ENCODE results near the gene MSL1.
A peak's percentile ranks its signal among the peaks of the same experiment; 100 is the strongest.

MSL1 gene

DNA sequence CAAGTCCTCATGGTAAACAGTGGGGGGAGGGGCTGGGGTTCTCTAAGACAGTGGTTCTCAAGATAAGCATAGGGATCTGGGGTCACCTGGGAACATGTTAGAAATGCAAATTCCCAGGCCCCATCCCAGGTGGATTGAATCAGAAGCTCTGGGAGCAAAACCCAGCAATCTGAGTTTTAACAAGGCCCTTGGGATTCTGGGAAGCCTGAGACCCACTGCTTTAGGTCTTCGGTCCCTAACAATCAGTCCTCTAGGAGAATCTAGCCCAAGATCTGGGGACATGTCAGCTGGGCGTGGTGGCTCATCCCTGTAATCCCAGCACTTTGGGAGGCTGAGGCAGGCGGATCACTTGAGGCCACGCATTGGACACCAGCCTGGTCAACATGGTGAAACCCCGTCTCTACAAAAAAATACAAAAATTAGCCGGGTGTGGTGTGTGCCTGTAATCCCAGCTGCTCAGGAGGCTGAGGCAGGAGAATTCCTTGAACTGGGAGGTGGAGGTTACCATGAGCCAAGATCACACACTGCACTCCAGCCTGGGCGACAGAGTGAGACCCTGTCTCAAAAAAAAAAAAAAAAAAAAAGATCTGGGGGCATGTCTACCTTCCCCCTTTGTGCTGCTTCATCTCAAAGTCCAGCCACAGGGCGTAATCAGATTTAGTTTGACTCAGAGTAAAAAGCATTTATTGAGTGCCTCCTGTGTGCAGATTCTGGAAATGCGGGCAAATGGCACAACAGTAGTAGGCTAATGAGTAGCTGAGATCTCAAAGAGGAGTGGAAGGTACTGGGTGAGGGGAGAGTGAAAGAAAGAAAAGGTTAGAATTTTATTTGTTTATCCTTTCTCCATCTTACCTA is 12.6 kb upstream of the MSL1 start:
- no peak overlapping the region for H3K4me3 ChIP-seq (ENCODE audit: low read length in 2 of 2)
- H3K9ac ChIP-seq (ENCODE audit: low read length in 2 of 2): peak overlapping the region; percentile 13 to 50
- peak overlapping the region; percentile 97 for H3K27ac ChIP-seq (ENCODE audit: low read length)
- H3K9me3 ChIP-seq (ENCODE audit: control insufficient read depth in 2 of 2, low read length in 2 of 2): no peaks in the 10 kb centered on the region
- no peaks in the 10 kb centered on the region for H3K36me3 ChIP-seq (ENCODE audit: control insufficient read depth in 2 of 2, insufficient read depth in 2 of 2, low read length in 2 of 2)
- no peaks in the 10 kb centered on the region for H3K27me3 ChIP-seq (ENCODE audit: control insufficient read depth in 1 of 2, insufficient read depth in 2 of 2, low read length in 2 of 2)
- H3K4me1 ChIP-seq (ENCODE audit: control insufficient read depth, insufficient read depth, low read length): peaks cover 99% of the 10 kb centered on the region

DNA sequence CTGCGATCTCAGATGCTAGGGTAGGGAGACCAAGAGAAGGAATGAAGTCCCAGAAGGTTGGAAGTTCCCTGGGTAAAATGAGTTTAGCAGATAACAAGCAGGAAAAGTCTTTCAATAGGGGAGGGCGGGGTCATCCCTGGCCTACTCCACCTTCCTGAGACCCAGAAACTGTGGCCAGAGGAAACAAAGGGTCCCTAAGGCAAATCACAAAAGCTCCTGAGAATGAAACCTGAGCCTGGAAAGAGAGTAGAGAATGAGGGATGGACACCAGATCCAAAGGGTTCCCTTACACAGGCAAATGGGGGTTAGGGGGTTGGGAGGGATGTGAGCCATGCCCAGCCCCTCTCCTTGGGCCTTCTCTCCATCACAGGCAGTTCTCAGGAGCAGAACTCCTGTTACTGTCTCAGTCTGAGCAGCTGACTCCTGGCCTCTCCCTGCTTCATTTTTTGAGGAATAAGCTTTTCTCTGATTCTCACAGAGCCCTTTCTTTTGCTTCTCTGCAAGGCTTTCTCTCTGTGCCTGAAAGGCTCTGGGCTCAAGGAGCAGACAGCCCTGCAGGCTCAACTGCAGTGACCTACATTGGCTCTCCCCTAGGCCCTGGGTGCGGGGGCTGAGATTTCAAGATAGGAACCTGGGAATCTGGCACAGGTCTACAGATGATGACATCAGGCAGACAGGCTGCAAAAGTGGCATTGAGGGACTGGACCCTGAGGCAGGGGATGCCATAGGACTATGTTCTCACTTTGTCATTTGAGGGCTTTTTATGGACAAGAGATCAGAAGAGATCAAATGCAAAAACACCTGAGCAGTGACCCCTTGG is 11.5 kb upstream of the MSL1 start:
- Histone ChIP-seq H3K9ac (ENCODE audit: low read length in 2 of 2) (peak overlapping the region; percentile 36 to 59), H3K4me1 (ENCODE audit: control insufficient read depth, insufficient read depth, low read length) (peaks cover 89% of the 10 kb centered on the region), H3K36me3 (ENCODE audit: control insufficient read depth in 2 of 2, insufficient read depth in 2 of 2, low read length in 2 of 2) (no peaks in the 10 kb centered on the region), H3K9me3 (ENCODE audit: control insufficient read depth in 2 of 2, low read length in 2 of 2) (no peaks in the 10 kb centered on the region), H3K4me3 (ENCODE audit: low read length in 2 of 2) (peak overlapping the region in 1 of 2 donors; percentile 55), H3K27me3 (ENCODE audit: control insufficient read depth in 1 of 2, insufficient read depth in 2 of 2, low read length in 2 of 2) (no peaks in the 10 kb centered on the region), H3K27ac (ENCODE audit: low read length) (peak overlapping the region; percentile 97)

GRCh38 chr17:40111221-40112128 is 10.3 kb upstream of the MSL1 start:
- H3K27ac ChIP-seq (ENCODE audit: low read length): peak overlapping the region; percentile 97
- peak overlapping the region; percentile 59 to 60 for H3K9ac ChIP-seq (ENCODE audit: low read length in 2 of 2)
- no peaks in the 10 kb centered on the region for H3K27me3 ChIP-seq (ENCODE audit: control insufficient read depth in 1 of 2, insufficient read depth in 2 of 2, low read length in 2 of 2)
- H3K4me1 ChIP-seq (ENCODE audit: control insufficient read depth, insufficient read depth, low read length): peaks cover 77% of the 10 kb centered on the region
- H3K9me3 ChIP-seq (ENCODE audit: control insufficient read depth in 2 of 2, low read length in 2 of 2): no peaks in the 10 kb centered on the region
- no peaks in the 10 kb centered on the region for H3K36me3 ChIP-seq (ENCODE audit: control insufficient read depth in 2 of 2, insufficient read depth in 2 of 2, low read length in 2 of 2)
- H3K4me3 ChIP-seq (ENCODE audit: low read length in 2 of 2): peak overlapping the region in 1 of 2 donors; percentile 55

DNA sequence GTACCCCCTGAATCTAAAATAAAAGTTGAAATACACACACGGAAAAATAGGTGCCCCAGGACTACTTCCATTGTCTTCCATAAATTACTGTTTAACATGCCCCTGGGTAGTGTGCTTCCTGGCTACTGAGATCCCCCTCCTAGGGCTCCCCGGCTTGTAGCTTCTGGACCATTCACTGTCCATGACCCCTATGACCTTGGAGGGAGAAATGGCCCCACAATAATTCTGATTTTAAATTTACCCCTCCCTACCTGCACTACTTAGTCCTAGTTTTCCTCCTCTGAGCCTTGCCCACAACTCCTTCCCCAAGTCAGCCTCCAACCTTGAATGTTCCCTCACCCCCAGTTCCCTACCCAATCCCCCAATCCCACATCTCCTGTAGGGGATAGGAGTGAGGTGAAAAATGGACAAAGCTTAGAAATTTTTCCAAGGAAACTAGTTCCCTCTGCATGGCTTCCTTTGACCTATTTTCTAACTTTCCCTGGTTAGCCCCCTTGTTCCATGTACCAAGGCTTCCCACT is 9.5 kb upstream of the MSL1 start:
- peaks cover 69% of the 10 kb centered on the region for H3K4me1 ChIP-seq (ENCODE audit: control insufficient read depth, insufficient read depth, low read length)
- peak overlapping the region; percentile 97 for H3K27ac ChIP-seq (ENCODE audit: low read length)
- peak overlapping the region; percentile 52 to 60 for H3K9ac ChIP-seq (ENCODE audit: low read length in 2 of 2)
- H3K4me3 ChIP-seq (ENCODE audit: low read length in 2 of 2): peak overlapping the region in 1 of 2 donors; percentile 74
- no peaks in the 10 kb centered on the region for H3K36me3 ChIP-seq (ENCODE audit: control insufficient read depth in 2 of 2, insufficient read depth in 2 of 2, low read length in 2 of 2)
- H3K27me3 ChIP-seq (ENCODE audit: control insufficient read depth in 1 of 2, insufficient read depth in 2 of 2, low read length in 2 of 2): no peaks in the 10 kb centered on the region
- no peaks in the 10 kb centered on the region for H3K9me3 ChIP-seq (ENCODE audit: control insufficient read depth in 2 of 2, low read length in 2 of 2)

DNA sequence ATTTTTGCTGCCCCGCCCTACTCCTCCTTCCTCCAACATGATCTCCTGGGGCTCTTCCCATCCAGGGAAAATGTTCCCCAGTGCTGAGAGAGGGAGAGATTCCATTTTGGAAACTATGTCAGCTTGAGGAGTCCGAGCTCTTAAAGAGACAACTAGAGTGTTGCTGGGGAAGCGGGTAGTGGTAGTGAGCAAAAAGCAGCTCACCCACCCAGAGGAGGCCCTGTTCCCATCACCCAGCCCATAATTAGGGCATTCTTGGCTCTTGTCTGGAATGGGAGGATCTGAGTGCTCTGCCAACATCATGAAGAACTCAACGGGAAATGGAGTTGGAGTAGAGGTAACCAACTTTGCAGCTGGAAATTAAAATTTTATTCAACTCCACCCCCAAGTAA is 9.1 kb upstream of the MSL1 start:
- H3K9me3 ChIP-seq (ENCODE audit: control insufficient read depth in 2 of 2, low read length in 2 of 2): no peaks in the 10 kb centered on the region
- no peaks in the 10 kb centered on the region for H3K36me3 ChIP-seq (ENCODE audit: control insufficient read depth in 2 of 2, insufficient read depth in 2 of 2, low read length in 2 of 2)
- H3K4me3 ChIP-seq (ENCODE audit: low read length in 2 of 2): peak overlapping the region; percentile 41 to 74
- H3K27ac ChIP-seq (ENCODE audit: low read length): peak overlapping the region; percentile 97
- peaks cover 64% of the 10 kb centered on the region for H3K4me1 ChIP-seq (ENCODE audit: control insufficient read depth, insufficient read depth, low read length)
- H3K27me3 ChIP-seq (ENCODE audit: control insufficient read depth in 1 of 2, insufficient read depth in 2 of 2, low read length in 2 of 2): no peaks in the 10 kb centered on the region
- H3K9ac ChIP-seq (ENCODE audit: low read length in 2 of 2): peak overlapping the region; percentile 52 to 60

DNA sequence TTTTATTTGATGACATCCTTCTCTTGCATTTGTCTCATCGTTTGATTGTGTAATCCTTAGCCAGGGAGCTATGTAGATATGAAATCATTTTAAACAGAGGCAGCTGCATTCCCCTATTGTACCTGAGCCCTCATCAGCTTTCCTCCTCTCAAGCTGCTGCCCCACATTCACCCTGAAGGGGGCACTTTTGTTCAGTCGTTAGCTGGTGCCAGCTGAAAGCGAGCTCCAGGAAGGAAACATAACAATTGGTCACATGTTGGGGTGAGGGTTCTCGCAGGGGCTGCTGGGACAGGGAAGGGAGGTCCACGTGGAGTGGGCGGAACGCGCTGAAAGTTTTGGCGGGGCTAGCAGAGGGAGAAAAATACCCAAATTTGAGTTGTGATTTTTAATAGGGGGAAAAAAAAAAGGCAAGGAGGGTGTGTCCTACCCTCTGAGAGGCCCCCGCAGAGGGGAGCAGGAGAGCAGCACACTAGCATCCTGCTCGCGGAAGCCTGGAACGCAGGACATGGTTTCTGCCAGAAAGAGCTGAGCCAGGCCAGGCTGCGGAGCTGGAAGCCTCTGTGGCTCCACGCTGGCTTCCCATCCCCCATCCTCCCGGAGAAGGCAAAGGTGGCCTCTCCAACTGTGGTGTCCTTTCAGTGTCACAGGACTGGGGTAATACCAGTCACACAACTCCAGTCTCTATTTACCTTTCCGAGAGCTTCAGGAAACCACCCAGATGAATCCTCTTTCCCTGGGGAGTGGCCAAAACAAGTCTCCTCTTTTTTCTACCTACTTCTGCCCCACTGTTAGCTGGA is 8.5 kb upstream of the MSL1 start:
- H3K36me3 ChIP-seq (ENCODE audit: control insufficient read depth in 2 of 2, insufficient read depth in 2 of 2, low read length in 2 of 2): no peaks in the 10 kb centered on the region
- peak overlapping the region; percentile 97 for H3K27ac ChIP-seq (ENCODE audit: low read length)
- H3K4me3 ChIP-seq (ENCODE audit: low read length in 2 of 2): peak overlapping the region; percentile 66 to 74
- peaks cover 58% of the 10 kb centered on the region for H3K4me1 ChIP-seq (ENCODE audit: control insufficient read depth, insufficient read depth, low read length)
- H3K27me3 ChIP-seq (ENCODE audit: control insufficient read depth in 1 of 2, insufficient read depth in 2 of 2, low read length in 2 of 2): no peaks in the 10 kb centered on the region
- peak overlapping the region; percentile 52 to 60 for H3K9ac ChIP-seq (ENCODE audit: low read length in 2 of 2)
- no peaks in the 10 kb centered on the region for H3K9me3 ChIP-seq (ENCODE audit: control insufficient read depth in 2 of 2, low read length in 2 of 2)

DNA sequence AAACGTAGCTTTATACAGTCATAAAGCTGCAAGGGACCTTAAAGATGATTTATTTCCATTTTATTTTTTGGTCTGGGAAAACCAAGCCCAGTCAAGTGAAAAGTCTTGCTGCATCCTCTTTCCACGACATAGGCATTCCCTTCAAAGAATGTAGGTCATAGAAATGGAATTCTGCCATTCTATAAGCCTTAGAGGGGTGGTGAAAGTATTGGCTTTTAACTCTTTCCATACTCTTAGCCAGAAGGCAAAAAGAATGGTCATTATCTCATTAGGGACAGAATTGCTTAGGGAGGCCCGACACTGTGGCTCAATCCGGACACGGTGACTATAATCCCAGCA is 7.9 kb upstream of the MSL1 start:
- Histone ChIP-seq H3K4me1 (ENCODE audit: control insufficient read depth, insufficient read depth, low read length) (peaks cover 53% of the 10 kb centered on the region), H3K9me3 (ENCODE audit: control insufficient read depth in 2 of 2, low read length in 2 of 2) (no peaks in the 10 kb centered on the region), H3K27ac (ENCODE audit: low read length) (peak overlapping the region; percentile 97), H3K27me3 (ENCODE audit: control insufficient read depth in 1 of 2, insufficient read depth in 2 of 2, low read length in 2 of 2) (no peaks in the 10 kb centered on the region), H3K9ac (ENCODE audit: low read length in 2 of 2) (peak overlapping the region; percentile 42 to 52), H3K36me3 (ENCODE audit: control insufficient read depth in 2 of 2, insufficient read depth in 2 of 2, low read length in 2 of 2) (no peaks in the 10 kb centered on the region), H3K4me3 (ENCODE audit: low read length in 2 of 2) (peak overlapping the region; percentile 66 to 74)

DNA sequence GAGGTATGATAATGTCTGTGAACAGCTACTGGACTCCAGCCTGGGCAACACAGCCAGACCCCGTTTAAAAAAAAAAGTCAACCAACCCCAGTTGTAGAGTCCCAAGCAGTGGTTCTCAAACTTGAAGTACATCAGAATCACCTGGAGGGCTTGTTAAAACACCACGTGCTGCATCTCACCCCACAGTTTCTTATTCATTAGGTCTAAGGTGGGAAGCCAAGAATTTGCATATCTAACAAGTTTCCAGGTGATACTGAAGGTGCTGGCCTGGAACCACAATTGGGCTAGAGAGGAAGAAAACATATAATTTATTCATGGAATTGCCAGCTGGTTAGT is 6.7 kb upstream of the MSL1 start:
- Histone ChIP-seq H3K9ac (ENCODE audit: low read length in 2 of 2) (no peak overlapping the region), H3K4me1 (ENCODE audit: control insufficient read depth, insufficient read depth, low read length) (peaks cover 43% of the 10 kb centered on the region), H3K27me3 (ENCODE audit: control insufficient read depth in 1 of 2, insufficient read depth in 2 of 2, low read length in 2 of 2) (no peaks in the 10 kb centered on the region), H3K27ac (ENCODE audit: low read length) (no peak overlapping the region), H3K9me3 (ENCODE audit: control insufficient read depth in 2 of 2, low read length in 2 of 2) (no peaks in the 10 kb centered on the region), H3K4me3 (ENCODE audit: low read length in 2 of 2) (no peak overlapping the region), H3K36me3 (ENCODE audit: control insufficient read depth in 2 of 2, insufficient read depth in 2 of 2, low read length in 2 of 2) (no peaks in the 10 kb centered on the region)

GRCh38 chr17:40122136-40122998 is 596 bp downstream of the MSL1 start:
- Histone ChIP-seq H3K27ac (ENCODE audit: low read length) (peak overlapping the region; percentile 90), H3K9me3 (ENCODE audit: control insufficient read depth in 2 of 2, low read length in 2 of 2) (no peaks in the 10 kb centered on the region), H3K9ac (ENCODE audit: low read length in 2 of 2) (peak overlapping the region; percentile 84 to 86), H3K4me3 (ENCODE audit: low read length in 2 of 2) (peak overlapping the region; percentile 88 to 97), H3K36me3 (ENCODE audit: control insufficient read depth in 2 of 2, insufficient read depth in 2 of 2, low read length in 2 of 2) (peaks cover 8 to 10% of the 10 kb centered on the region in 2 donors), H3K4me1 (ENCODE audit: control insufficient read depth, insufficient read depth, low read length) (peaks cover 27% of the 10 kb centered on the region), H3K27me3 (ENCODE audit: control insufficient read depth in 1 of 2, insufficient read depth in 2 of 2, low read length in 2 of 2) (no peaks in the 10 kb centered on the region)

Measured in stomach smooth muscle (tissue), 2 donors.